Hindlimb muscle (tissue), 1 donor: ENCODE results near the gene FOXO1. TPM values are rescaled to one million over a fixed set of nuclear protein-coding genes. Genes with fewer than 3 reads are reported as not detected.
"Not testable (repeated sequence)": the region's sequence is repeated elsewhere in the genome, so short reads cannot be mapped to it uniquely, and the experiment has no call there.

ENCODE experiments used
- DNase-seq: peaks from one replicate; pipeline ENCODE4 v3.0.0-alpha.2; 2013
- polyA plus RNA-seq: library from polyadenylated mRNA; unstranded; fragments of 120-200 nt; gene quantifications from one replicate; pipeline ENCODE4 v1.2.1, GENCODE V29; 2013; ENCODE audit not compliant: insufficient read length

The FOXO1 gene
- polyA plus RNA-seq, 1 donor, result 17.6 TPM

DNA sequence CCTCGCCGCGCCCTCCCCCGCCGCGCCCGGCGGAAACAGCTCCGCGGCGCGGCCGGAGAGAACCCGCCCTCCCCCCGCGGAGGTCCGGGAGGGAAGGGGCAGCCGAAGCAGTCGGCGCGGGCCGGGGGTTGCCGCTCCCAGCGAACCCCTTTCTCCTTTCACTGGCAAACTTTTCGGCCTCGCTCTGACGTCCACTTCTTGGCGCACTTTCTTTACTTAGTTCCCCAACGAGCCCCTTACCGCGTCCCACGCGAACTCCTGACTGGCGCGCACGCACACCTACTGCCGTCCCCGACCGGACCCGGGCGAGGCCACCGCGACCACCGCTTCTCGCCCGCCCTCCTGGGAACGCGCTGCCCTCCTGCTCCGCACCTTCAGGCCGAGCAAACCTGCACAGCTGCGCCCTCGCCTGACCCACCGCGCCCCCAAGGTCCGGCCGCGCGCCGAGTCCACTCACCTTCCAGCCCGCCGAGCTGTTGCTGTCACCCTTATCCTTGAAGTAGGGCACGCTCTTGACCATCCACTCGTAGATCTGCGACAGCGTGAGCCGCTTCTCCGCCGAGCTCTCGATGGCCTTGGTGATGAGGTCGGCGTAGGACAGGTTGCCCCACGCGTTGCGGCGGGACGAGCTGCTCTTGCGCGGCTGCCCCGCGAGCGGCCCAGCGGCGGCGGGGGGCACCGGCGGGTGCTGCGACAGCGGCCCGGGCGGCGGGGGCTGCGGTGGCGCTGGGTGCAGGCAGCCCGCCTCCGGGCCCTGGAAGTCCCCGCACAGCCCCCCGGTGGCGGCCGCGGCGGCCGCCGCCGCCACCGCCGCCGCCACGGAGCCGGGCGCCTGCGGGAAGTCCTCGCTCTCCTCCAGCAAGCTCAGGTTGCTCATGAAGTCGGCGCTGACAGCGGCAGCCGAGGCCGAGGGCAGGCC, 1.1 kb downstream of the FOXO1 start:
- DNase-seq, result peak; percentile 44

DNA sequence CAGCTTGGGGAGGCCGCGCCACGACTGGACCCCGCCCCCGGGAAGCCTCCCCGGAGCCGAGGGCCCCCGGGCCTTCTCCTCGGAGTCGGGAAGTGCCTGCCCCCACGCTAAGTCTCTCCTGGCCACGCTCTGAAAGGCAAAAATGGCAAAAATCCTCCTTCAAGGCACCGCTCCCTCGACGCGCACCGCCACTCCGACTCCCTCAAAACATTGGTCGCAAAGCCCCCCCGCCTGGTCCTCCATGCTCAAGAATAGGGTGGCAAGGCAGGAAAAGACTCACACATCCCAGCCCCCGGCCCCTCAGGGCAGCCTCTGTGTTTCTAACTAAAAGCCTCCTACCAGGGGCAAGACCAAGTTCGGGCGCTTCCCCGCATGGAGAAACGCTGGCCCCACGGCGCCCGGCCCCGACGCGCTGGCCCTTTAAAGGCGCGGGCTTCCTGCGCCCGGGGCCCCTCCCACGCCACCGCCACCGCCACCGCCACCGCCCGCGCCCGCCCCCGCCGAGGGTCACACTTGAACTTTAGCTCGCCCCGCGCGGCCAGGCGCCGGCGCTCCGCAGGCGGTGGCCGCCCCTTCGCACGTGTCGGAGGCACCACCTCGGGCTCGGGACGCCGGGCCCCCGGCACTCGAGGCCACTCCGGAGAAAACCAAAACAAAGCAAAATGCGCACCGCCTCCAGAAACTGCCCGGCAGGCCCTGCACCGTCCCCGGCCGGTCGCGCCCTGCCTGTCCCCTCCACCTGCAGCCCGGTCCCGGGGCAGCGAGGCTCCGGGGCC, 1.9 kb downstream of the FOXO1 start:
- peak; percentile 66 for DNase-seq

DNA sequence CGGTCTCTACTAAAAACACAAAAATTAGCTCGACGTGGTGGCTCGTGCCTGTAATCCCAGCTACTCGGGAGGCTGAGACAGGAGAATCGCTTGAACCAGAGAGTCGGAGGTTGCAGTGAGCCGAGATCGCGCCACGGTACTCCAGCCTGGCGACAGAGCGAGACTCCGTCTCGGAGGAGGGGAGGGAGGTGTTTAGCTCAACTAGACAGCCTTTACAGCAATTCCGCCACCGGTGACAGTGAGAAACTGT, 2.4 kb downstream of the FOXO1 start:
- DNase-seq, result not testable (repeated sequence)

DNA sequence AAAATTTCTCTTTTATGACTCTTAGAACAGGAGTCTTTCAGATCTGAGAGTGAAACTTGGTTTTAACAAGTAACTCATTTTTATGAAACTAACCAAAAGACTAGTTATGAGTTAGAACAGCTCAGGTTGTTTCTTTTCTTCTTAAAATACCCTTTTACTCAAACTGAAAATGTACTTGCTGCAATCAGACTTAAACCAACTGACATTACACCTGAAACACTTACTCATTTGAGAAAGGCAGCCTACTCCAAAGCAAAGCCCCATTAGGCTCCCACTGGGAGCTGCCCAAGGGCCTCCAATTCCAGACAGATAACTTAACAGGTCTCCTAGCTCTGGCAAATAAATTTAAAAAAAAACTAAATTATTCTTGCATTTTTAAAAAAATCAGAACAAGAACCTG, 3.6 kb downstream of the FOXO1 start:
- no peak for DNase-seq

DNA sequence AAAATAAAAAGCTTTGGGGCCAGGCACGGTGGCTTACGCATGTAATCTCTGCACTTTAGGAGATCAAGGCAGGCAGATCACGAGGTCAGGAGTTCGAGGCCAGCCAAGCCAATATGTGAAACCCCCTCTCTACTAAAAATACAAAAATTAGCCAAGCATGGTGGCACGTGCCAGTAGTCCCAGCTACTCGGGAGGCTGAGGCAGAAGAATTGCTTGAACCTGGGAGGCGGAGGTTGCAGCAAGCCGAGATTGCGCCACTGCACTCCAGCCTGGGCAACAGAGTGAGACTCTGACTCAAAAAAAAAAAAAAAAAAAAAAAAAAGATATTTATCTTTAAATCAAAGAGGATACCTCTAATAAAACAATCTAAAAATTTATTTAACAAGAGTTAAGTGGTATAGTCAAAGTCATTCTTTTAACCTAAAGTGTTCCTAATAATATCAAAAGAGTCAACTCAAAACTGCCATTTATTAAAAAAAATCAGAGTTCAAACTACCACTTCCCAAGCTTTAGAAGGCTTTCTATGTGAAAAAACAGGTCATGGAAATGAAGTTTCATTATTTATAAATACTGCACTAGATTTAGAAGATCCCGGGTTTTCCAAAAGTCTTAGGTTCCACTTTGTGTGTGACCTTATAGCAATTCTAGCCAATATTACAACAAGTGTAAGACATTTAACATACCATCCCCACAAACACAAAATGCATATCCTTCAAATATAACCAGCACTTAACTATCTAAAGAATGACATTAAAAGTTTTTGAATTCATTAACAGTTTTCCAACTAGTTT, 4.4 kb downstream of the FOXO1 start:
- DNase-seq, result no peak

DNA sequence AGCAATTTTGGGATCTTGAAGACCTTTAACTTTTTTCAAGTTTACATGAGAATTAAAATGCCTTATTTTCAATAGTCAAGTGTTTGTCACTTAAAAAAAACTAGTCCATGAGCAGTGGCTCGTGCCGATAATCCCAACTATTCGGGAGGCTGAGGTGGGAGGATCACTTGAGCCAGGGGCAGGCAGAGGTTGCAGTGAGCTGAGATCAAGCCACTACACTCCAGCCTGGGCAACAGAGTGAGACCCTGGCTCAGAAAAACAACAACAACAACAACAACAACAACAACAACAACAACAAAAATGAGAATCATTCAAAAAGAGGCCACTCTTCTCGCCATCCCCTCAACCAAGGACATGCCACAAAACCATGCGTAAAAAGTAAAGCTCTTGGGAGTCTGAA, 5.7 kb downstream of the FOXO1 start:
- DNase-seq, result no peak

DNA sequence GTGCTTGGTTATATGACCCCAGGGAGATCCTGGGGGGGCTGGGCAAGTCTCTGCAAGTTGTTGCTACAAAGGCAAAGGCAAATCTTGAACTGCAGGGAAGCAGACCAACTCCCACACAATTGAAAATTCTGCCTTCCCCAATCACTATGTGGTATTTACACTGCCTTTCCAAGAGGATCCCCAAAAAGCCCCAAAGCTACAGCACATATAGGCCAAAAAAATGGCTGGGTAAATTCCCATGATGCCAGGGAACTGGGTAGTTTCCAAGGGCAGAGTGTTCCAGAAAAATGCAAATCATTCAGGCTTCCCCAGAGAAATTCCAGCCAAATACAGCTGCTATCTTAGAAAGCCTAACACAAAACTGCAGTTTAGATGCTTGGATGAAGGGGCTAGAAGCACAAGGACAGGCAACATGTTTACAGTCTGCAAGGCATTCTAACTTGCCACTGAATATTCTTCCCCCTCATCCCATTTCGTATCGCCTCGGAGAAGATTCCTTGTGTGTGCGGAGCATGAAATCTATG, 6.2 kb downstream of the FOXO1 start:
- DNase-seq, result no peak

DNA sequence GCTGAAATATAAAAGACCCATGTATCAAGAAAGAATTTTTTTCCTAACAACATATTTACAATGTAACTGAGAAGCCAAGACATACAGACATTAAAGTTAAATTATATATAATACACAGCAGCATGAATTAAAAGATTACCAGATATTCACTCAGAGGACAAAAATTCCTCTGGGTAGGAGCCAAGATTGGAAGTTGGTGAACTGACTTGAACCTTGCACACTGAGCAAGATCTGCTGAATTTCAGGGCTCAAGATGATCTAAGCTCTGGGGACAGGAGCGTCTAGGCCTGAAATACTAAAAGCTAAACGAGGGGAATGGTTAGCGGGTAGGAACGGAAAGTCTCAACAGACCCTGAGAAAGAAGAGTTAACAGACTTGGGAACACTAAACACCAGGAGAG, 8.5 kb downstream of the FOXO1 start:
- DNase-seq, result no peak

DNA sequence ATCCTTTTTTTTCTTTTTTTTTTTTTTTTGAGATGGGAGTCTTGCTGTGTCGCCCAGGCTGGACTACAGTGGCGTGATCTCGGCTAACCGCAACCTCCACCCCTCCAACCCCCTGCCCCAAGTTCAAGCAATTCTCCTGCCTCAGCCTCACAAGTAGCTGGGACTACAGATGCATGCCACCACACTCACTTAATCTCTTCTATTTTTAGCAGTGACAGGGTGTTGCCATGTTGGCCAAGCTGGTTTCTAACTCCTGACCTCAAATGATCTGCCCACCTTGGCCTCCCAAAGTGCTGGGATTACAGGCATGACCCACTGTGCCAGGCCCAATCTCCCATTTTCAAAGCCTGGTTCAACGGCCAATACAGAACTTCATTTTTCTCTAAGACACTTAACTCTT, 9.1 kb downstream of the FOXO1 start:
- DNase-seq, result no peak

DNA sequence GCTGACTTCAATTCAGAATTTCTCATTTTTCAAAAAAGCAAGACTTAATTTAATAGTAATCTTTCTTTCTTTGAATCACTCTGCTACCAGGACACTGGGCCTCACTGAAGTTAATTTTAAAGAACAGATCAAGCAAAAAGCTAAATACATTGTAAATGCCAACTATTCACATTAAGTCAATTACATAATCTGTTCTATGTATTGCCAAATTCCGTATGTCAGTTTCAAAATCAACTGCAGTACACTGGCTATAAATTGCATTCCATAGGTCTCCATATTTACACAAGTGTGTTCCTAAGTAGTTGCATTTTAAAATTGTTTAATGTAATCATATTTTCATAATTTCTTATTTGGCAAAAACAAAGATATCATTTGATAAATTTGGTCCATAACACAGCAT, 10.1 kb downstream of the FOXO1 start:
- no peak for DNase-seq

DNA sequence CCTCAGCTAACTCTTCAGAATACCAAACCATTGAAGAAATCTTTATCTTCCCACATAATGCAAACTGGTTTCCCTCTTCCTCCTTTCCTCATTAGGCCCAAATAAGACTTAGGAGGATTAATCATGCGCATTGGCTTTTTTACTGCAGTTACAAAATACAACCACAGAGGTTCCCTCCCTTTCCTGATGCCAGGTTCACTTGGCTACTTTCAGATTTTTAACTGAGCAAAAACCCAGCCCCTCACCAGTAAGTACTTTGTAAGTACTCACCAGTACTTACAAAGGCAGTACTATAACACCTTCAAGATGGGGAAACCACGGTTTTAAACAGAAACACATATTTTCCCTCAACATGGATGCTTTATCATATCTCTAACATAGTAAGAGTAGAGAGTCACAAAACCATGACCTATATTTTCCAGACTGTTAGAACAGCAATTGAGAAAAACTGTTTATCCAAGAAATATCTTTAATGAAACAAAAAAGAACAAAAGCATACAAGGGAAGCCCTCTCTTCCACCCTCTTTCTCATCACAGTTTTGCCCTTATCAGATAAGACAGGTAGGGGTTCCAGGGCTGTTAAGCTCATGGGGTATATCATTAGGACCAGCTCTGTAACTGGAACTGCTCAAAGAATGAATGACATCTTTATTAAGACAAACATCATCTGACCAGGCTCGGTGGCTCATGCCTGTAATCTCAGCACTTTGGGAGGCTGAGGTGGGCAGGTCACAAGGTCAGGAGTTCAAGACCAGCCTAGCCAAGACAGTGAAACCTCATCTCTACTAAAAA, 12.7 kb downstream of the FOXO1 start:
- no peak for DNase-seq

DNA sequence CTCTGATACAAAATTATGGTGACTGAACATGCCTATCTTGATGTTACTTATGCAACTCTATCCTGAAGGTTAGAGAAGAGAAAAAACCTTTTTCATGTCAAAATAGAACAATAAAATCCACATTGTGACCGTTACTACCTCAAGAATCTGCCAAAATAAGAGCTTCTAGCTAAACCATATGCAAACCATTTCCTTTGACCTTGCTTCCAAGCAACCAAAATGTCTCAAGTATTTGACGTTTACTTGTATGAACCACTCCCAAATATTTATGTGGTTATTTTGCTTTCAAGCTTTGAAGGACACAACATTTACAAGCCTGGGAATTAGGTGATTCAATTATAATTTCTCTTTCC, 13.9 kb downstream of the FOXO1 start:
- DNase-seq, result no peak

DNA sequence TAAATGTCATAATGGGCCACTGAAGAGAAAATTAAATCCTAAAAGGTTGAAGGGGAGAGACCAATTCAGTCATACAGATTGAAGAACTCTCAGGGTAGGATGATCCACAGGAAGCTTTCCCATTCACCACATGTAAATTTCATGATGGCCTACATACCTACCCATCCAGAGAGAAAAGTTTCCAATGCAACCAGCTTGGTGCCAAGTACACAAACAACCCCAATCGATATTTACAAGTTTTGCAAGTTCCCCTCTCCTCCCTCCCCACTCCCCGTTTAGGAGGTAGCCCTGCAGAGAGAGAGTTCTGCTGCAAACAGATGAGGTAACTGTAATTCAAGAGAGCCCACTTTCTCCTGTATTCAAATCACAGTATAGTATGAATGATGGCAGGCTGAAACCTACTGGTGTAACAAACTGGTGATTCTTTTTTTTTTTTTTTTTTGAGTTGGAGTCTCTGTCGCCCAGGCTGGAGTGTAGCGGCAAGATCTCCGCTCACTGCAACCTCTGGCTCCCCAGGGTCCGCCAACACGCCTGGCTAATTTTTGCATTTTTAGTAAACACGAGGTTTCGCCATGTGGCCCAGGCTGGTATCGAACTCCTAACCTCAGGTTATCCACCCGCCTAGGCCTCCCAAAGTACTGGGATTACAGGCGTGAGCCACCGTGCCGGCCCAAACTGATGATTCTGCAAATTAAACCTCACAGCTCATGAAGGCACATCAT, 14.4 kb downstream of the FOXO1 start:
- DNase-seq, result no peak

DNA sequence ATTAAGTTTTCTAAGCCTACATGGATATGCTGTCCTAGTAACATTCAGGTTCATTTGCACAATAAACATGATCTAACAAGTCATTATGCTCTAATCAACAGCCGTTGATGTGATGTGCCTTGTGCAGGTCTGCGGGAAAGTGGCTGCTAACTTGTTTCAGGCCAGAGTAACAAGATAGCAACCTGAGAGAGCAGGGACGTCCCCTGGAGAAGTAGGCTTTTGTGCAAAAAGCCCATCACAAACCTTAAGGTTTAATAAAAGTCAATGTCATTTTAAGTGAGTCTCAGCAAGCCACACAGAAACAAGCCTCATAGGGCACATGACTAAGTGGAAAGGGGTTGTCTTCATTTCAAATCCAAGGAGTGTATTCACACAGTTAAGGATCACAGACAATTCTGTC, 17.6 kb downstream of the FOXO1 start:
- DNase-seq, result no peak

DNA sequence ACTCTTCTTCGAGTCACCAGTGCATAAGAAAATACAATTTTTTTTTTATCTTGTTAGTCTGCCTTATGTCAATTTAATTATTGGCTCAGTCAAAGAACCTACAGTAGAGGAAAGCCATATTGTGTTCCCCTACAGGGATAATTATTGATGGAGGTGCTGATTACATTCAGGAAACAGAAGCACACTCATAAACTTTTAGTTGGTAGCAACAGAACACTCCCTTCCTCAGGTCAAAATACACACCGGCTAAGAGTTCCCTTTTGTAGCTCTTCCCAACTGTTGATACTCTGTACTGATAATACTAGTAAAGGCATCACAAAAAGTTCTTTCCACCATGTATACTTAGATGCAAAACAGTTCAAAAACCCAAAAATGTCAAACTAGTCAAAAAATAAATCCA, 18.4 kb downstream of the FOXO1 start:
- DNase-seq, result no peak

DNA sequence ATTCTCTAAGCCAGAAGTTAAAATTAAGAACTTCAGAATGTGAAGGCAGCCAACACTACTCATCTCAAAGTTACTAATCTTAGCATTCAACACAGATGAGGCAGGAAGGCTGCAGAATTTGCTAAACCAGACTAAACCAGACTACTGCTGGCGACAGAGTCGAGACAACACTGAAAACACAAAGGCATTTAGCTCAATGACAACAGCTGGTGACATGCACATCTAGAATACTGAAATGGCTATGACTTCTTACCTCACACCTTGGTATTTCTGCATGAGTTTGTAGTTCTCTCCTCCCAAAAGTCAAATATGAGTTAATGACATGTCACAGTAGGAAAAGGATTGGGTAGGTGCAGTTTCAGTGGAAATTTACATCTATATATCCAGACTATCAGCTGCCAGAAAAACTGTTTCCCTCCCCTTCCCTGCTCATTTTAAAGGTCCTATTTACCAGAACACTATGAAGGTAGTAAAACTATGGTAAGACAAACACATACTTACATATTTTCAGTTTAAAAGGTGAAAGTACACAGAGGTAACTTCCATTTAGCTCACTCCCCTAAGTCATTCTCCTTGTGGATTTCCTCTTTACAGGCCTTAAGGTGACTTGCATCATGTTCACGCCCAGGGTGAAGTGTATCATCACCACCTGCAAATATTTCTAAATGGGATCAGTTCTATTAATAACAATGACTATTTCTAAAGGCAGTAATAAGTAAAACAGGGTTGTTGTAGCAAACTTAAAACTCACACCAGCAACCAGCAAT, 21.4 kb downstream of the FOXO1 start:
- no peak for DNase-seq

DNA sequence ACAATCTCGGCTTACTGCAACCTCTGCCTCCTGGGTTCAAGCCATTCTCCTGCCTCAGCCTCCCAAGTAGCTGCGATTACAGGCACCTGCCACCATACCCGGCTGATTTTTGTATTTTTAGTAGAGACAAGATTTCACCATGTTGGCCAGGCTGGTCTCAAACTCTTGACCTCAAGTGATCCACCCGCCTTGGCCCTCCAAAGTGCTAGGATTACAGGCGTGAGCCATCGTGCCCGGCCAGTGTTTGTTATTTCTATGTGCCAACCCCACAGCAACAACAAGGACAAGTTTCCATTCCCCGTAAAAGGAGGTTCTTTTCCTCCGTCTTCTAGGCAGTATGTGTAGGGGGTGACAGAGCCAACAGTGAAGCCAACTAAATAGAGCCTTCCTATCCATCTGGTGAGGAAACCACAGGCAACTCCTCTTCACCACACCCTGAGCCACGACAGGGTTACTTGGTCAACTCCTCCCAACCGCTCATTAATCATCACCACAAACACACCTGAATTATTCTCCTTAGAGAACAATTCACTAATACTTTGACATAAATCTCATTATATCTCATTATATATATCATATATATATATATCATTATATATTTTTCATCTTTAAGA, 25.5 kb downstream of the FOXO1 start:
- no peak for DNase-seq

DNA sequence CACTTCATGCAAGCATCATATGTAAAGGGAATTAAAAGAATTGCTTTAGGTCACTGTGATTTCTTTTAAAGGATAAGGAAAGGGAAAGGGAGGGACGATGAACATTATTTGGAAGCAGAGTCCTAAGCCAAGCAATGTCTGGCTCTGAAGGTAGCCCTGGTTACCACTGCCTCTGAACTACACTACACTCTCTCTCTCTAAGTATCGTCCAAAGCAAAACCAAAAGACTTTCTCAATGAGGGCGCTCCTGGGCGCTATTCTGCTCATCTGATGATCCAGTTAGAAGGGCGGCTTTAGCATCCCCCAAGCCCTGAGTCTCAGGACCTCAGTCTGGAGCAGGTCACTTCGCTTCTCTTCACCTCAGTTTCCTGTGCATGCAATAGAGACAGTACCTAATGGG, 26.2 kb downstream of the FOXO1 start:
- no peak for DNase-seq

DNA sequence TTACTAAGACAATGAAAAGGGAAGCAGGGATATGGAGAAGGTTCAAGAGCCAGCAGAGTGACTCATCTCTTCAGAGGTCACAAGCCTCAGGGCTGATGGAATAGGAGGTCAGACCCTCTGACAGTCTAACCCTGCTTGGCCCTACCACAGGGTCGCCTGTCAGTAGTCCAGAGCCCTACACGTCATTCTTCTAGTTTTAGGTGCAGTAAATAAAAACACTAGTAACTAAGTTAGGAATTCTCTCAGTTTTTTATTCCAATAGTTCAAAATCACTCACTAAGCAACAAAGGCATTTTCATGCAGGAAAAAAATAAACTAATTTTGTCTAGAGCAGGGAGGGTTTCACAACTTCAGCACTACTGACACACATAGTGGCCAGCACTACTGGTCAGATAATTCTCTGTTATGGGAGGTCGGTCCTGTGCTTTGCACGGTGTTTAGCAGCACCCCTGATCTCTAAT, 27.2 kb downstream of the FOXO1 start:
- DNase-seq, result no peak

DNA sequence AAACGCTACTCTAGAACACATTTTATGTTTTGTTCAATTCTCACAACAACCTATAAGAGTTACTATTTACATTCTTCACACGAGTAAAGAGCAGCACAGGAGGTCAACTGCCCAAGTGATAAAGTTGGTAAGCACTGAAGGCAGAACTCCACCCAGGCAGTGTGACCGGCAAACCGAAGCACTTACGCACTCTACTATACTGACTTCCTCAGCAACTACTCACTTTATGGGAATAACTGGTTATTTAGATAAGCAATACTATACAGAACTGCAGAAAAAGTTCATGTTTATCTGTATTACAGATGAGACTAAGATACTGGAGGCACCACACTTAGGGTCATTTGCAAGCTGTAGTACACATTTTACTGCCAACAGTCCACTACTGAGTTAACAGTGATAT, 28.8 kb downstream of the FOXO1 start:
- DNase-seq, result no peak
